AG09309 (cell line): ENCODE results near the gene GREB1L.

ENCODE experiments used
- DNase-seq: peaks from one replicate; pipeline ENCODE4 v3.0.0-alpha.2; 2010; ENCODE audit warnings: low read depth
- H3K4me3 ChIP-seq: 2 replicates; pipeline ENCODE4 v1.5.1; 2011; ENCODE audit warnings: mild to moderate bottlenecking, low read depth, low read length, moderate library complexity; ENCODE audit not compliant: control insufficient read depth
- TF ChIP-seq, protein P1 (sequence below): IDR thresholded peaks from 2 replicates; pipeline ENCODE4 v1.5.1; 2011; ENCODE audit warnings: mild to moderate bottlenecking, low read depth, low read length, inconsistent platforms; ENCODE audit not compliant: insufficient read depth, control insufficient read depth; ENCODE audit errors: missing control alignments

Gene GREB1L

DNA sequence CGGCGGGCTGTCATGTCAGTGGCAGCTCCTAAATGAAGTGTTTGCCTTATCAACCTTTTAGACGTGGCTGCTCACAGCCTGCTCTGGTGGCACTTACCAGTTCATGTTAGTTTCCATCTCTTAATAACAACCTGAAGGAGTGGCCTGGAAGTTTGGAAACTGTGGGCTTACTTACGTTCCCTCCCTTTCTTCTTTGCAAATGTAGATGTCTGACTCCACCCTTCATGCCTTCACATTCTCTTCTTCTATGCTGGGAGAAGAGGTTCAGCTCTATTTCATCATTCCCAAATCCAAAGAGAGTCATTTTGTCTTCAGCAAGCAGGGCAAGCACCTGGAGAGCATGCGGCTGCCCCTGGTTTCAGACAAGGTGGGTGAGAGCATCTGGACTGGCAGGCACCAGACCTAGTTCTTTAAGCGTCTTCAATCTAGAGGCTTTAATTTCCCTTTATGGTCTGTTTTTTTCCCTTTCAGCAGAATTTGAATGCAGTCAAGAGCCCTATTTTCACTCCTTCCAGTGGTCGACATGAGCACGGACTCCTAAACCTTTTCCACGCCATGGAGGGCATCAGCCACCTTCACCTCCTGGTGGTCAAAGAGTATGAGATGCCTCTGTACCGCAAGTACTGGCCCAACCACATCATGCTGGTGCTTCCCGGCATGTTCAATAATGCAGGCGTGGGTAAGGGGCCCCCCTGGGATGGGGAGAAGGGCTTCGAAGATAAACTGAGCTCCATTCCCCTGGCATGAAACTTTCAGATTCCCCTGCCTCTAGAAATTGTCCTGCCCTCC, 266.1 kb downstream of the GREB1L start:
- DNase-seq = no peak
- TF ChIP-seq, protein P1, sequence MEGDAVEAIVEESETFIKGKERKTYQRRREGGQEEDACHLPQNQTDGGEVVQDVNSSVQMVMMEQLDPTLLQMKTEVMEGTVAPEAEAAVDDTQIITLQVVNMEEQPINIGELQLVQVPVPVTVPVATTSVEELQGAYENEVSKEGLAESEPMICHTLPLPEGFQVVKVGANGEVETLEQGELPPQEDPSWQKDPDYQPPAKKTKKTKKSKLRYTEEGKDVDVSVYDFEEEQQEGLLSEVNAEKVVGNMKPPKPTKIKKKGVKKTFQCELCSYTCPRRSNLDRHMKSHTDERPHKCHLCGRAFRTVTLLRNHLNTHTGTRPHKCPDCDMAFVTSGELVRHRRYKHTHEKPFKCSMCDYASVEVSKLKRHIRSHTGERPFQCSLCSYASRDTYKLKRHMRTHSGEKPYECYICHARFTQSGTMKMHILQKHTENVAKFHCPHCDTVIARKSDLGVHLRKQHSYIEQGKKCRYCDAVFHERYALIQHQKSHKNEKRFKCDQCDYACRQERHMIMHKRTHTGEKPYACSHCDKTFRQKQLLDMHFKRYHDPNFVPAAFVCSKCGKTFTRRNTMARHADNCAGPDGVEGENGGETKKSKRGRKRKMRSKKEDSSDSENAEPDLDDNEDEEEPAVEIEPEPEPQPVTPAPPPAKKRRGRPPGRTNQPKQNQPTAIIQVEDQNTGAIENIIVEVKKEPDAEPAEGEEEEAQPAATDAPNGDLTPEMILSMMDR = no peak
- H3K4me3 ChIP-seq = no peak overlapping the region

- TF ChIP-seq, protein P1 = no peak
- no peak overlapping the region for H3K4me3 ChIP-seq
- DNase-seq = no peak
Measured at GRCh38 chr18:21509062-21509461, 267.0 kb downstream of the GREB1L start.

- DNase-seq = no peak
- TF ChIP-seq, protein P1 = no peak
- no peak overlapping the region for H3K4me3 ChIP-seq
Measured at GRCh38 chr18:21513292-21513691, 271.3 kb downstream of the GREB1L start.

- DNase-seq = no peak
- TF ChIP-seq, protein P1 = no peak
- no peak overlapping the region for H3K4me3 ChIP-seq
Measured at GRCh38 chr18:21513741-21514140, 271.7 kb downstream of the GREB1L start.

- no peak for DNase-seq
- TF ChIP-seq, protein P1 = no peak
- no peak overlapping the region for H3K4me3 ChIP-seq
Measured at GRCh38 chr18:21522530-21522929, 280.5 kb downstream of the GREB1L start.

DNA sequence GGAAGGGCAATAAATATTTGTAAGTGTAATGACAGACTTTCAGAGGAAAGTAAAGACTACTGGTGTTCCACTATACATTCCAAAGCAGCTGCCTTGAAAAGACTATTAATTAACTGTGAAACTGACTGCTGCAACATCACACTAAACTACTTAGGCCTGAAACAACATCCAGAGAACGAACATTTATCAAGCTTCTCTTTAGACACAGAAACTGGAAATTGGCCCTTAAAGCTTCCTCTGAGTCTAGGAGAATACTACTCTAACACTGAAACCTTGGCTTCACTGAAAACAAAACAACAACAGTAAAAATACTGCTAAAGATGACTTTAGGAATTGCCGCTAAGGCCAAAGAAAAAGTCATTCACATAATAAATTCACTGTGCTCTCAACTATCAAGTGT, 283.9 kb downstream of the GREB1L start:
- no peak overlapping the region for H3K4me3 ChIP-seq
- TF ChIP-seq, protein P1 = no peak
- DNase-seq = no peak

- no peak overlapping the region for H3K4me3 ChIP-seq
- no peak for DNase-seq
- TF ChIP-seq, protein P1 = no peak
Measured at GRCh38 chr18:21526463-21526862, 284.4 kb downstream of the GREB1L start.
